Esophagus muscularis mucosa (tissue), 4 donors: Measurements from ENCODE around the gene KRT8. TPM values are rescaled to one million over a fixed set of nuclear protein-coding genes. Genes with fewer than 3 reads are reported as not detected.

Source experiments
- DNase-seq: peaks from one replicate; pipeline ENCODE4 v3.0.0-alpha.2; 2017; ENCODE audit errors: extremely low spot score
- H3K27ac ChIP-seq, 4 donors: fragments of 200-600 bp; sonication (generic); replicated peaks in 1 of 4; 1 replicate in 3 of 4; 2 replicates in 1 of 4; pipeline ENCODE4 v1.5.1; 2016 to 2019; ENCODE audit warnings: mild to moderate bottlenecking in 1 of 4
- H3K27me3 ChIP-seq, 4 donors: fragments of 200-600 bp; sonication (generic); one replicate each; pipeline versions ENCODE4 v1.5.1 to v1.6.0; 2016 to 2019
- H3K36me3 ChIP-seq, 4 donors: fragments of 200-600 bp; sonication (generic); one replicate each; pipeline ENCODE4 v1.5.1; 2016 to 2019
- H3K4me1 ChIP-seq, 4 donors: fragments of 200-600 bp; sonication (generic); one replicate each; pipeline ENCODE4 v1.5.1; 2016 to 2019
- H3K4me3 ChIP-seq, 4 donors: fragments of 200-600 bp; sonication (generic); 1 replicate in 2 of 4; 2 replicates in 2 of 4; pipeline ENCODE4 v1.5.1; 2016 to 2019; ENCODE audit warnings: mild to moderate bottlenecking in 4 of 4, moderate library complexity in 1 of 4
- H3K9me3 ChIP-seq, 4 donors: fragments of 200-600 bp; sonication (generic); 1 replicate in 3 of 4; 2 replicates in 1 of 4; pipeline ENCODE4 v1.5.1; 2016 to 2019
- EP300 ChIP-seq: sonication (generic); formaldehyde crosslinking; IDR thresholded peaks from one replicate; pipeline ENCODE4 v1.6.1; 2017; ENCODE audit warnings: antibody characterized with exemption
- POLR2A ChIP-seq: fragments of 450-650 bp; IDR thresholded peaks from one replicate; pipeline ENCODE4 v1.6.1; 2017; ENCODE audit warnings: antibody characterized with exemption, moderate library complexity, mild to moderate bottlenecking, low read depth
- POLR2AphosphoS5 ChIP-seq, 2 donors: sonication (generic); formaldehyde crosslinking; IDR thresholded peaks; one replicate each; pipeline ENCODE4 v1.6.1; 2017; ENCODE audit warnings: antibody characterized with exemption in 2 of 2
- WGBS: methylation state at CpG from one replicate; pipeline ENCODE4 v1.1.5; 2018; 5-methylcytosine and 5-hydroxymethylcytosine counted together
- intact Hi-C: fragments of 100-400 bp; cut with DNase I; formaldehyde crosslinking; loops from one replicate; pipeline ENCODE4 v1.15.1; 2023
- total RNA-seq, 4 donors: library from RNA; depleted of rRNA; stranded (reverse); fragments of >200 nt; gene quantifications; one replicate each; pipeline versions ENCODE4 v1.1.0 to v1.2.1, GENCODE V29; 2016
- TF ChIP-seq, protein P1 (sequence below), 3 experiments: fragments of 200-600 bp in 2 of 3; fragments of 450-650 bp in 1 of 3; sonication (generic) in 2 of 3; IDR thresholded peaks; one replicate each; pipeline ENCODE4 v1.5.1; 2017 to 2019; ENCODE audit warnings: antibody characterized with exemption in 3 of 3, mild to moderate bottlenecking in 2 of 3, moderate library complexity in 1 of 3

The KRT8 gene
- total RNA-seq, 4 donors from 2014 or later, result 136 to 508 (median 387) TPM

DNA sequence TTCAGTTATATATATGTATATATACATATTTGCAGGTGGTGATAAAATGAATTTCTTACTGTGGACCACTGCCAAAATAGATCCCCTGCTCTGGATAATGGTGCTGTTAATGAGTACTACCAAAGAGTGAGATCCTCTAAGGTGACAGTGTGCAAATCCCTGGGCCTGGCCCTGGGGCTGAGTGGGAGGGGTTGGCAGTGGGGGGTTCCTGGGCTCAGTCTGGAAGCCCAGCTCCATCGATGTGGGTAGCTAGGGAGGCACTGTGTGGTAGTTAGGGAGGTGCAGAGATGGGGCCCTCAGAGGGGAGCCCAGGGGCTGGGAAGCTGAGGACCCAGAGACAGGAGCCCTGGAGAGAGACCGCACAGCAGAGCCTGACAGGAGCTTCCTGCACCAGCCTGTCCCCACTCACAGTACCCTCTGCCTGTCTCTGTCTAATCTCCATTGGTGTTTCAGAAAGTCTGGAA is 9.1 kb downstream of the KRT8 start:
- Histone ChIP-seq H3K27ac (peak overlapping the region in 2 of 4 donors; percentile 13 to 47), H3K9me3 (no peaks in the 10 kb centered on the region), H3K4me3 (no peak overlapping the region), H3K4me1 (peaks cover 0 to 43% (median 28%) of the 10 kb centered on the region in 4 donors), H3K27me3 (no peaks in the 10 kb centered on the region), H3K36me3 (peaks cover 20 to 40% (median 33%) of the 10 kb centered on the region in 4 donors)
- intact Hi-C loops, result no loop called here
- TF ChIP-seq POLR2AphosphoS5 (IDR thresholded peaks at IDR 0.05), result no peak
- no peak for TF ChIP-seq EP300
- TF ChIP-seq, protein P1, sequence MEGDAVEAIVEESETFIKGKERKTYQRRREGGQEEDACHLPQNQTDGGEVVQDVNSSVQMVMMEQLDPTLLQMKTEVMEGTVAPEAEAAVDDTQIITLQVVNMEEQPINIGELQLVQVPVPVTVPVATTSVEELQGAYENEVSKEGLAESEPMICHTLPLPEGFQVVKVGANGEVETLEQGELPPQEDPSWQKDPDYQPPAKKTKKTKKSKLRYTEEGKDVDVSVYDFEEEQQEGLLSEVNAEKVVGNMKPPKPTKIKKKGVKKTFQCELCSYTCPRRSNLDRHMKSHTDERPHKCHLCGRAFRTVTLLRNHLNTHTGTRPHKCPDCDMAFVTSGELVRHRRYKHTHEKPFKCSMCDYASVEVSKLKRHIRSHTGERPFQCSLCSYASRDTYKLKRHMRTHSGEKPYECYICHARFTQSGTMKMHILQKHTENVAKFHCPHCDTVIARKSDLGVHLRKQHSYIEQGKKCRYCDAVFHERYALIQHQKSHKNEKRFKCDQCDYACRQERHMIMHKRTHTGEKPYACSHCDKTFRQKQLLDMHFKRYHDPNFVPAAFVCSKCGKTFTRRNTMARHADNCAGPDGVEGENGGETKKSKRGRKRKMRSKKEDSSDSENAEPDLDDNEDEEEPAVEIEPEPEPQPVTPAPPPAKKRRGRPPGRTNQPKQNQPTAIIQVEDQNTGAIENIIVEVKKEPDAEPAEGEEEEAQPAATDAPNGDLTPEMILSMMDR (IDR thresholded peaks at IDR 0.05), result no peak
- no peak for TF ChIP-seq POLR2A
- DNase-seq, result no peak
- 46% methylated on average over 2 of the region's 2 CpGs for WGBS

DNA sequence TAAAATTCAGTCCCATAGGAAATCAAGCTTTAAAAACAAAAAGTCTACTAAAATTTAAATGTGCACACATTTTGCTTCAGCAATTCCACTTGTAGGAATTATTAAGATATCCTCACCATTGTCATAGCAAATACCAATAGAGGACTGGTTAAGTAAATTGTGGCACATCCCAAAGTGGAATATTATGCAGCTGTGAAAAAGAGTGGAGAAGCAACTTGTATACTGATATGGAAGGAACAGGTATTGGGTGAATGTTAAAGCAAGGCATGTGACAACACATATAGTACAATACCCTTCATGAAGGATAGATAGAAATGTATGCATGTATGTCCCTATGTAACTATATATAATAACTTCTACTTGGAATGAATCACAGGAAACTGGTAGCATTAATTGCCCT is 11.9 kb downstream of the KRT8 start:
- DNase-seq, result no peak
- Histone ChIP-seq H3K4me1 (peaks cover 0 to 28% (median 19%) of the 10 kb centered on the region in 4 donors), H3K27me3 (no peaks in the 10 kb centered on the region), H3K27ac (no peak overlapping the region), H3K9me3 (no peaks in the 10 kb centered on the region), H3K4me3 (no peak overlapping the region), H3K36me3 (peaks cover 0 to 12% (median 7%) of the 10 kb centered on the region in 4 donors)
- TF ChIP-seq POLR2AphosphoS5 (IDR thresholded peaks at IDR 0.05) (no peak), EP300 (no peak), POLR2A (no peak)
- TF ChIP-seq, protein P1 (IDR thresholded peaks at IDR 0.05), result no peak
- intact Hi-C loops, result no loop called here

DNA sequence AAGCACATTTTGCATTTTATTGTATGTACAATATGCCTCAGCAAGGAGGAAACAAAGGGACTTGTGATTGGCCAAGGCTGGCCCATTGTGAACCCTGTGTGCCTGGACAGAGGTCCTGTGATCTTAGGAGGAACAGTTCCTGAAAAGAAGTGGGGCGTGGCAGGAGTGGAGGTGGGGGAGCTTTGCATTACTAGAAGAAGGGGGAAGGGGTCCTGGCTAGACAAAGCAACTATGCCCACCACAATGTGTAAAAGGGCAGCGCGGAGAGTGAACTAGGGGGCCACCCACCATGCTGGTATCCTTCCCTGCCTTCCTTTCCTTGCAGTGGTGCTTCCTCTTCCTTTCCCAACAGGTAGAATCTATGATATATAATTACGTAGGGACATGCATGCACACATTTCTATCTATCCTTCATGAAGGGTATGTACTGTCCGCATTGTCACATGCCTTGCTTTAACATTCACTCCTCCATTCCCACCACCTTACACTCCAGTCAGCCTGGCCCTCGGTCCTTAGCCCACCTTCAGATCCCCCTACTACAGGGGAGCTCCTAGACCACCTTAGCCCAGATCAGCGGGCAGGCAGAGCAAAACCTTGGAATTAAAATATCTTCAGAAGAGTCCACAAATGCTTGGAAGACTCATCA is 12.5 kb downstream of the KRT8 start:
- Histone ChIP-seq H3K9me3 (no peaks in the 10 kb centered on the region), H3K27ac (no peak overlapping the region), H3K27me3 (no peaks in the 10 kb centered on the region), H3K4me1 (peaks cover 0 to 22% (median 15%) of the 10 kb centered on the region in 4 donors), H3K4me3 (no peak overlapping the region), H3K36me3 (peaks cover 0 to 8% (median 3%) of the 10 kb centered on the region in 4 donors)
- intact Hi-C loops, result no loop called here
- DNase-seq, result no peak
- 88% methylated on average over 7 of the region's 7 CpGs for WGBS
- TF ChIP-seq POLR2AphosphoS5 (IDR thresholded peaks at IDR 0.05) (no peak), POLR2A (no peak), EP300 (no peak)
- TF ChIP-seq, protein P1 (IDR thresholded peaks at IDR 0.05), result no peak

GRCh38 chr12:52891044-52891443 is 13.8 kb downstream of the KRT8 start:
- no peak for DNase-seq
- TF ChIP-seq, protein P1 (IDR thresholded peaks at IDR 0.05), result no peak
- TF ChIP-seq EP300 (no peak), POLR2A (no peak), POLR2AphosphoS5 (IDR thresholded peaks at IDR 0.05) (no peak)
- Histone ChIP-seq H3K36me3 (no peaks in the 10 kb centered on the region), H3K27me3 (no peaks in the 10 kb centered on the region), H3K9me3 (no peaks in the 10 kb centered on the region), H3K4me3 (no peak overlapping the region), H3K27ac (no peak overlapping the region), H3K4me1 (peaks cover 0 to 9% (median 2%) of the 10 kb centered on the region in 4 donors)
- intact Hi-C loops, result no loop called here
- 63% methylated on average over 2 of the region's 2 CpGs for WGBS

- intact Hi-C loops, result no loop called here
- Histone ChIP-seq H3K27me3 (no peaks in the 10 kb centered on the region), H3K36me3 (no peaks in the 10 kb centered on the region), H3K4me1 (peaks cover 0 to 3% (median 0%) of the 10 kb centered on the region in 4 donors), H3K4me3 (no peak overlapping the region), H3K9me3 (no peaks in the 10 kb centered on the region), H3K27ac (no peak overlapping the region)
- WGBS, result 93% methylated on average over 3 of the region's 3 CpGs
- DNase-seq, result no peak
- no peak for TF ChIP-seq EP300
- TF ChIP-seq POLR2A, result no peak
- TF ChIP-seq, protein P1 (IDR thresholded peaks at IDR 0.05), result no peak
- TF ChIP-seq POLR2AphosphoS5 (IDR thresholded peaks at IDR 0.05), result no peak
Measured at GRCh38 chr12:52890417-52890816, 14.5 kb downstream of the KRT8 start.
